Keratinocyte (primary cell): ENCODE measurements around the gene CNKSR3. TPM values are rescaled to one million over a fixed set of nuclear protein-coding genes. Genes with fewer than 3 reads are reported as not detected.

ENCODE experiments used
- DNase-seq: peaks from one replicate; pipeline ENCODE4 v3.0.0-alpha.2; 2011; ENCODE audit warnings: low read depth, missing footprints, low spot score
- FAIRE-seq: peaks from 2 replicates; lab custom pipeline; 2011; peaks lifted over from hg19 to GRCh38; lab: Jason Lieb, UNC
- H2AFZ ChIP-seq: 2 replicates; pipeline ENCODE4 v1.6.0; 2012; ENCODE audit warnings: low read length, control low read depth, inconsistent platforms; ENCODE audit not compliant: control insufficient read depth
- H3K27ac ChIP-seq: 2 replicates; pipeline ENCODE4 v1.5.1; 2011; ENCODE audit warnings: low read length; ENCODE audit not compliant: control insufficient read depth, insufficient read depth
- H3K27me3 ChIP-seq: 3 replicates; pipeline ENCODE4 v1.6.0; 2011; ENCODE audit warnings: low read length; ENCODE audit not compliant: control insufficient read depth, insufficient read depth; ENCODE audit errors: extremely low read depth
- H3K36me3 ChIP-seq, 2 experiments: 2 replicates in 1 of 2; 3 replicates in 1 of 2; pipeline ENCODE4 v1.5.1; 2011; ENCODE audit warnings: low read length in 2 of 2, mild to moderate bottlenecking in 1 of 2; ENCODE audit not compliant: control insufficient read depth in 2 of 2, insufficient read depth in 2 of 2; ENCODE audit errors: extremely low read depth in 1 of 2
- H3K4me1 ChIP-seq: 3 replicates; pipeline ENCODE4 v1.5.1; 2011; ENCODE audit warnings: low read length; ENCODE audit not compliant: control insufficient read depth, insufficient read depth; ENCODE audit errors: extremely low read depth
- H3K4me2 ChIP-seq: 3 replicates; pipeline ENCODE4 v1.6.0; 2011; ENCODE audit warnings: low read depth, low read length; ENCODE audit not compliant: control insufficient read depth, insufficient read depth; ENCODE audit errors: extremely low read depth
- H3K4me3 ChIP-seq, 3 experiments: fragments of 200-600 bp in 1 of 3; sonication (generic) in 1 of 3; 2 replicates in 2 of 3; 3 replicates in 1 of 3; pipeline ENCODE4 v1.5.1; 2011 to 2016; ENCODE audit warnings: low read length in 3 of 3, mild to moderate bottlenecking in 3 of 3, control low read depth in 2 of 3, inconsistent platforms in 1 of 3, low read depth in 1 of 3, mixed read lengths in 1 of 3, mixed run types in 1 of 3, moderate library complexity in 1 of 3; ENCODE audit not compliant: control insufficient read depth in 2 of 3, insufficient read depth in 2 of 3; ENCODE audit errors: extremely low read depth in 1 of 3
- H3K79me2 ChIP-seq: 2 replicates; pipeline ENCODE4 v1.6.0; 2012; ENCODE audit warnings: low read length; ENCODE audit not compliant: control insufficient read depth, insufficient read depth
- H3K9ac ChIP-seq: 3 replicates; pipeline ENCODE4 v1.6.0; 2011; ENCODE audit warnings: low read length; ENCODE audit not compliant: control insufficient read depth, insufficient read depth; ENCODE audit errors: extremely low read depth
- H3K9me1 ChIP-seq: 3 replicates; pipeline ENCODE4 v1.6.0; 2011; ENCODE audit warnings: low read length; ENCODE audit not compliant: control insufficient read depth, insufficient read depth; ENCODE audit errors: extremely low read depth
- H3K9me3 ChIP-seq: 2 replicates; pipeline ENCODE4 v1.5.1; 2012; ENCODE audit warnings: low read depth, low read length; ENCODE audit not compliant: control insufficient read depth
- H4K20me1 ChIP-seq: 3 replicates; pipeline ENCODE4 v1.6.0; 2011; ENCODE audit warnings: low read length; ENCODE audit not compliant: control insufficient read depth, insufficient read depth; ENCODE audit errors: extremely low read depth
- CTCF ChIP-seq, 3 experiments: IDR thresholded peaks in 1 of 3; conservative IDR thresholded peaks in 1 of 3; optimal IDR thresholded peaks in 1 of 3; 2 replicates in 2 of 3; 3 replicates in 1 of 3; pipeline versions ENCODE3 to v1.5.1; 2011; ENCODE audit warnings: low read length in 3 of 3, mild to moderate bottlenecking in 3 of 3, moderate library complexity in 2 of 3, control low read depth in 1 of 3, inconsistent platforms in 1 of 3; ENCODE audit not compliant: insufficient read depth in 2 of 3; ENCODE audit errors: extremely low read depth in 1 of 3
- EZH2 ChIP-seq: IDR thresholded peaks from one replicate; pipeline ENCODE4 v1.6.1; 2012; ENCODE audit warnings: inconsistent platforms, mild to moderate bottlenecking, low read length, moderate library complexity
- dilution Hi-C: fragments of 300-500 bp; cut with MboI; formaldehyde crosslinking; loops from one replicate; pipeline ENCODE4 v1.7.0; 2020; ENCODE audit warnings: low sequenced_read_pairs; ENCODE audit not compliant: extremely low pct_ligation_motif_present
- polyA plus RNA-seq, 5 experiments: library from polyadenylated mRNA; depleted of rRNA in 3 of 5; stranded (reverse) in 3 of 5; stranded (forward) in 1 of 5; unstranded in 1 of 5; fragments of >200 nt; gene quantifications; 1 replicate in 1 of 5; 2 replicates in 3 of 5; 3 replicates in 1 of 5; pipeline versions ENCODE4 v1.2.1 to v1.2.3, GENCODE V29; 2011 to 2012; ENCODE audit warnings: missing spikeins in 2 of 5, low read depth in 1 of 5, low replicate concordance in 1 of 5

Gene CNKSR3
- polyA plus RNA-seq, 1 donor (not counting 4 experiments of a cell fraction or from before 2014, with no cell fraction given), result 2.0 TPM

- TF ChIP-seq CTCF (optimal IDR thresholded peaks at IDR 0.05 in 1 of 3, IDR thresholded peaks at IDR 0.05 in 1 of 3, conservative IDR thresholded peaks at IDR 0.05 in 1 of 3; ENCODE audit: extremely low read depth in 1 of 3, insufficient read depth in 2 of 3, low read length in 3 of 3), result no peak
- TF ChIP-seq EZH2, result no peak
These were observed 81.6 kb downstream of the CNKSR3 start for GRCh38 chr6:154428897-154429296.

GRCh38 chr6:154427446-154427845, 83.0 kb downstream of the CNKSR3 start:
- Histone ChIP-seq H3K36me3 (no peaks in the 10 kb centered on the region), H3K27ac (no peak overlapping the region), H3K27me3 (no peaks in the 10 kb centered on the region), H4K20me1 (no peaks in the 10 kb centered on the region), H3K9ac (no peak overlapping the region), H3K4me2 (no peak overlapping the region), H2AFZ (no peak overlapping the region), H3K79me2 (no peaks in the 10 kb centered on the region), H3K4me1 (no peaks in the 10 kb centered on the region), H3K4me3 (no peak overlapping the region), H3K9me3 (no peaks in the 10 kb centered on the region), H3K9me1 (no peaks in the 10 kb centered on the region)
- no peak for DNase-seq
- no peak for FAIRE-seq
- TF ChIP-seq EZH2 (no peak), CTCF (optimal IDR thresholded peaks at IDR 0.05 in 1 of 3, IDR thresholded peaks at IDR 0.05 in 1 of 3, conservative IDR thresholded peaks at IDR 0.05 in 1 of 3; ENCODE audit: extremely low read depth in 1 of 3, insufficient read depth in 2 of 3, low read length in 3 of 3) (no peak)
- dilution Hi-C loops, result no loop called here

More at GRCh38 chr6:154428897-154429296, 81.6 kb downstream of the CNKSR3 start:
- Histone ChIP-seq H2AFZ (no peak overlapping the region), H3K79me2 (no peaks in the 10 kb centered on the region), H3K9me3 (no peaks in the 10 kb centered on the region), H3K9me1 (no peaks in the 10 kb centered on the region), H3K36me3 (no peaks in the 10 kb centered on the region), H3K4me3 (no peak overlapping the region), H3K27me3 (no peaks in the 10 kb centered on the region), H3K4me1 (no peaks in the 10 kb centered on the region), H4K20me1 (no peaks in the 10 kb centered on the region), H3K4me2 (no peak overlapping the region), H3K27ac (no peak overlapping the region), H3K9ac (no peak overlapping the region)
- dilution Hi-C loops, result no loop called here
- DNase-seq (no peak), FAIRE-seq (no peak)
